NB4 (cell line): ENCODE measurements around the gene SLFN11.

Experiments used
- CTCF ChIP-seq: IDR thresholded peaks from one replicate; pipeline ENCODE4 v1.5.1; 2012; ENCODE audit warnings: low read depth, low read length
- MYC ChIP-seq: IDR thresholded peaks from 2 replicates; pipeline ENCODE4 v1.6.1; 2011; ENCODE audit warnings: low read depth, low read length
- POLR2A ChIP-seq: IDR thresholded peaks from 2 replicates; pipeline ENCODE4 v1.6.1; 2011; ENCODE audit warnings: mild to moderate bottlenecking; ENCODE audit not compliant: insufficient read length; ENCODE audit errors: extremely low read depth
- TF ChIP-seq, protein P1 (sequence below): IDR thresholded peaks from 2 replicates; pipeline ENCODE4 v1.6.1; 2011; ENCODE audit warnings: low read depth, low read length

DNA sequence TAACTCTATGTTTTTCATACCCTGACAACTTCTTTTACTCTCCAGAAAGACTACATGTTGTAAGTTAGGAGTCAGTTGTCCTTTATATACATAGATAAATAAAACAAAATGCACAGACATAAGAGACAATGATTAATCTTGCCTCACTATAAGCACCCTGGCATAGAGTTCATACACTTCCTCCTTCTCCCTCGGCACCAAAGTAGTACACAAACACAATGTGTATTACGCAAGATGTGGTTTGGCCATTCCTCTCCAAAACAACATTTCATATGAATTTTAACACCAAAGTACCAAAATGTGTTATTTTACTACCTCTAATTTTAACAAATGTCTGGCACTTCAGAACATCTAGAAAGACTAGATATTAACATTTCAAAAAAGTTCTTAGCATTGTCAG, 17.2 kb upstream of the SLFN11 start:
- TF ChIP-seq CTCF (no peak), POLR2A (no peak), MYC (no peak)
- TF ChIP-seq, protein P1, sequence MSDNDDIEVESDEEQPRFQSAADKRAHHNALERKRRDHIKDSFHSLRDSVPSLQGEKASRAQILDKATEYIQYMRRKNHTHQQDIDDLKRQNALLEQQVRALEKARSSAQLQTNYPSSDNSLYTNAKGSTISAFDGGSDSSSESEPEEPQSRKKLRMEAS = no peak
